ENCODE measurements around the gene DENND1B.

DENND1B gene

DNA sequence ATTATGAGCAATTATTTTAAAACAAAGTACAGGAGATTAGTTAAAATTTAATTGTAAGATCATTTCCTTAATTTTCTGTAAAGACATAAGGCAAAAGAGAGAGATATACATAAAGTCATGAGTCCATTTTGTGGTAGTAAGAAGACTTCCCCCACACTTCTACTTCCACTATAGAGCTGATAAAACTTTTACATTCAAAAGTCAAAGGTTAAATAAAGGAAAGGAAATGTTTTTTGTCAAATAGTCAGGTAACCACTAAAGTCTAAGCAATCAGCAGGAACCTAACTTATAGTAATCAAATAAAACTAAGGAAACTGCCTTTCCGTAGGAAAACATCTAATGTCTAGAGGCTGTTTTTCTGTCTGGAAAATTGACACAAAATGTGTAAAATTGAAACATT lies 110.9 kb downstream of the DENND1B start:
- TF ChIP-seq, protein P1, sequence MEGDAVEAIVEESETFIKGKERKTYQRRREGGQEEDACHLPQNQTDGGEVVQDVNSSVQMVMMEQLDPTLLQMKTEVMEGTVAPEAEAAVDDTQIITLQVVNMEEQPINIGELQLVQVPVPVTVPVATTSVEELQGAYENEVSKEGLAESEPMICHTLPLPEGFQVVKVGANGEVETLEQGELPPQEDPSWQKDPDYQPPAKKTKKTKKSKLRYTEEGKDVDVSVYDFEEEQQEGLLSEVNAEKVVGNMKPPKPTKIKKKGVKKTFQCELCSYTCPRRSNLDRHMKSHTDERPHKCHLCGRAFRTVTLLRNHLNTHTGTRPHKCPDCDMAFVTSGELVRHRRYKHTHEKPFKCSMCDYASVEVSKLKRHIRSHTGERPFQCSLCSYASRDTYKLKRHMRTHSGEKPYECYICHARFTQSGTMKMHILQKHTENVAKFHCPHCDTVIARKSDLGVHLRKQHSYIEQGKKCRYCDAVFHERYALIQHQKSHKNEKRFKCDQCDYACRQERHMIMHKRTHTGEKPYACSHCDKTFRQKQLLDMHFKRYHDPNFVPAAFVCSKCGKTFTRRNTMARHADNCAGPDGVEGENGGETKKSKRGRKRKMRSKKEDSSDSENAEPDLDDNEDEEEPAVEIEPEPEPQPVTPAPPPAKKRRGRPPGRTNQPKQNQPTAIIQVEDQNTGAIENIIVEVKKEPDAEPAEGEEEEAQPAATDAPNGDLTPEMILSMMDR (IDR thresholded peaks at IDR 0.05), result no peak

DNA sequence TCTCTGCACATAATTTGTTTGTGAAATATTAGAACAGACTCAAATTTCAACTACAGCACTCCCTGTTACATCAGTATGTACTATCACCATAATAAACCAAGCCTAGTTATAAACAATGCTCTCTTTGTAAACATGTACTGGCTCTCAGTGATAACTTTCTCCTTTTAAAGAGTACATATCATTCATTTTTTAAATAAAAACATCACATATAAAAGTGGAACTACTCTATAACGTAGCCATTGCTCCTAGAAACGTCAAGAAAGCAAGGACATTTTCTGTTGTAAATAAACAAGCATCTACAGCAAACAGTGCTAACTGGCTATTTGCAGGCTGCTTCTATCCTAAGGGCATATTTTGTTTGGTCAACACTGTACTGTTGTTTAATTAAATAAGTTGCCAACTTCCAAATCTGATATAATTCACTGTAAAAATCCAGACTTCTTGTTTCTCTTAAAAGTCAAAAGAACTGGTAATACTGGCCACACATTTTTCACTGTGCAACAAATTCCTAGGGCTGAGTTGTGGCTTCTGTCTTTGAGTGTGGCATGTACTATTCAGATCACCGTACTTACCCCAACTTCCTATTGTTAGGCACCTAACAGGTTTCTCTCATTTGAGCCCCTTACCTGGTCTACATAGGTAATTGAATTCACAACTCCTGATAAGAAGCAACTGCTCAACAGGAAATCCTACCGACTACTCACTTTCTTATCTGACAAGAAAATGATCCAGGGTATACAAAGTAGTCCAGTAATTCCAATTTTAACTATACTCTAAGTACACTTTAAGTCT lies 111.9 kb downstream of the DENND1B start:
- TF ChIP-seq, protein P1 (IDR thresholded peaks at IDR 0.05), result no peak

DNA sequence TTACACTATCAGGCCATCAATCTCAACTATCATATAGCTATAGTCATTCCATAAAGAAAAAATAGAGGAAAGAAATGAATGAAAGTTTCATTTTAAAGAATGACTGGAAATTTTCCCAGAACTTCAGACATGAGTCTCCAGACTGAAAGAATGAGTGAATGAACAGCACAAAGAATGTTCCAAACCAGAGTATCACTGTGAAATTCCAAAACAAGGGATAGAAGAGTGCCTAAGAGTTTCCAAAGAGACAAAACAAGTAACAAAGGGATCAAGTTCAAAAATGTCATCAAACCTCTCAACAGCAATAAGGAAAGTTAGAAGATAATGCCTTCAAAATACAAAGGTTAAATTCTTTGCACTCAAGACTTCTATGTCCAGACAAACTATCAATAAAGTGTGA lies 114.9 kb downstream of the DENND1B start:
- TF ChIP-seq, protein P1 (IDR thresholded peaks at IDR 0.05), result no peak

DNA sequence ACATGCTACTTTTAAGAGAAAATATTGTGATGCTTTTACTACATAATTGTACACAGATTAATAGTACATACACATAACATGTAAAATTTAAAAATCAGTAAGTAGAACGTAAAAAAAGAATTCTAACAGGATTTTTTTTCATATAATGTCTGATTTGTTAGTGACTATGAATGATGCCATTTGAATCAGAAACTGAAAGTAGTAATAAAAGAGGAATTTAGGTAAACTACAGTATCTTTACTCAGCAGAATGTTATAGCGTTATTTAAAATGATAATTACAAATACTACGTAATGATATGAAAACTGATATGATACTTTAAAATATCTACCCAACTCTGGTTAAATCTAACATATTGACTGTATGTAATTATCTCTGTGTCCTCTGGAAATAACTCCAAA lies 116.1 kb downstream of the DENND1B start:
- TF ChIP-seq, protein P1 (IDR thresholded peaks at IDR 0.05), result no peak

DNA sequence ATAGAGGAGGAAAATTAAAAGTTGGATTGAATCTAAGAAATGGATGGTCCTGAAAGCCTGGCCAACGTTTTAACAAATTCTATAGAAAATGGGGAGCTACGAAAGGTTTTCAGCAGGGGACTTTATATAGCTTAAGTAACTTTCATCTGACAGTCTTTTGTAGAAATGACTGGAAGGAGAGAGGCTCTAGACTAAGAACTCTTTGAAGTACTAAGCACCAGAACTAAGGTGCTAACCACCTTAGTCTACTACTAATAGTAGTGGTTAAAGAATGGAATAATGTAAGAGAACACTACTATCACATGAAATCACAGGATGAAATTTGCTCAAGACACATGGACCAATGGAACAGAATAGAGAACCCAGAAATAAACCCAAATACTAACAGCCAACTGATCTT lies 126.1 kb downstream of the DENND1B start:
- TF ChIP-seq, protein P1 (IDR thresholded peaks at IDR 0.05), result no peak

DNA sequence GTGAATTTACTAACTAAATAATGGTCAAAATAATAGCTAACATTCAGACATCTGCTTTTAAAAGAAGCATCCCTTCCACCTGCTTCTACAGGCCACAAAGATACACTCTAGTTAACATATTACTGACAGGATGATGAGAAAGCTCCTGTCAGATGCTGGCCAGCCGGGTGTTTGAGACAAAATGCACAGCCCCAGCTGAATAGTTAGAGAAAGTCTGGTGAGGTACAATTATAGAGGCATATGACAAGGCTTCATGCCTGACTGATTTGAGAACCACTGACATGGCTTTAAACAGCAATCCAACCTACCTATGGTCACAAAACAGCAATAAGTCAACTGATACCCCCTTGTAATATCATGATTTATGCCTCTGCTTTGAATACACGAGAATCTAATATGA lies 137.0 kb downstream of the DENND1B start:
- TF ChIP-seq, protein P1 (IDR thresholded peaks at IDR 0.05), result no peak

DNA sequence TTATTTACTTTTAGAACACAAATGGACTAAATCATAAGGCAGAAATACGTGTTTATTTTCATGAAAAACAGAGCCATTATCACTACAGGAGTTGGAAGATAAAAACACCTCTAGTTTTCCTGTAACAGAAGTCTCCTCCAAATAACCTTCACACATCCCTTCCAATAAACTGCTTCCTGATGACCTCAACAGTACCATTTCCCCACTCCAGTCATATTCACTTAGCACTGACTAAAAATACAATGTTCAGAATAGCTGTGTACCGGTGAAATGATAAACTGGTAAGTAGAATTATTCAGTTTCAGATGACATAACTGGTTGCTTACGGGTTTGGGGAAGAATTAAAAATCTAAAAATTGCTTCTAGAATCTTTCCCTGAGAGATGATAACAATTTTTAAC lies 137.9 kb downstream of the DENND1B start:
- TF ChIP-seq, protein P1 (IDR thresholded peaks at IDR 0.05), result no peak
